HepG2 (cell line): ENCODE results near the gene PDS5B. TPM values are rescaled to one million over a fixed set of nuclear protein-coding genes. Genes with fewer than 3 reads are reported as not detected.

Source experiments
- ATAC-seq: fragments of 200-7000 bp; cut with Tn5 transposase; 3 replicates; pipeline ENCODE4 v1.9.1; 2020; ENCODE audit warnings: mild to moderate bottlenecking, moderate library complexity
- BruUV-seq: library from RNA; stranded (reverse); fragments of 400-500 nt; replicated peaks from 2 replicates; lab custom pipeline; 2021; lab: Mats Ljungman, UMichigan
- CTCF ChIA-PET: fragments of 300-600 bp; formaldehyde crosslinking; extraction: SDS; loops from one replicate; lab custom pipeline; 2021; ENCODE audit warnings: low total read pairs, inconsistent platforms, low intra/inter-chr PET ratio; lab: Yijun Ruan, JAX
- POLR2A ChIA-PET: fragments of 350-600 bp; sonication (Branson Sonifier 250); formaldehyde crosslinking; loops from one replicate; lab custom pipeline; 2020; ENCODE audit warnings: antibody characterized with exemption, inconsistent platforms; lab: Yijun Ruan, JAX
- DNase-seq: peaks from one replicate; pipeline ENCODE4 v3.0.0-alpha.2; 2015; ENCODE audit warnings: low spot score
- FAIRE-seq: peaks from 3 replicates; lab custom pipeline; 2011; peaks lifted over from hg19 to GRCh38; lab: Jason Lieb, UNC
- H2AFZ ChIP-seq: one replicate; pipeline ENCODE4 v1.6.1; 2011; ENCODE audit warnings: low read length, inconsistent platforms
- H3K27ac ChIP-seq: fragments of 300-600 bp; 3 replicates; pipeline ENCODE4 v1.8.0; 2011; ENCODE audit warnings: mixed run types, mild to moderate bottlenecking, mixed read lengths, low read length, inconsistent platforms; ENCODE audit not compliant: insufficient read depth; ENCODE audit errors: extremely low read length
- H3K27me3 ChIP-seq, 2 experiments: fragments of 200-600 bp in 1 of 2; 2 replicates in 1 of 2; 3 replicates in 1 of 2; pipeline versions ENCODE4 v1.6.0 to v1.8.0; 2011; ENCODE audit warnings: low read length in 2 of 2, mild to moderate bottlenecking in 2 of 2, moderate library complexity in 2 of 2, inconsistent platforms in 1 of 2; ENCODE audit not compliant: insufficient read depth in 2 of 2, control insufficient read depth in 1 of 2
- H3K36me3 ChIP-seq, 2 experiments: fragments of 200-600 bp in 1 of 2; replicated peaks in 1 of 2; 2 replicates in 1 of 2; 3 replicates in 1 of 2; pipeline versions ENCODE4 v1.5.1 to v1.8.0; 2011; ENCODE audit warnings: low read length in 2 of 2, inconsistent platforms in 1 of 2; ENCODE audit not compliant: insufficient read depth in 2 of 2, control insufficient read depth in 1 of 2
- H3K4me1 ChIP-seq: 2 replicates; pipeline ENCODE4 v1.5.1; 2012; ENCODE audit warnings: low read length, inconsistent platforms; ENCODE audit not compliant: insufficient read depth
- H3K4me2 ChIP-seq: 2 replicates; pipeline ENCODE4 v1.6.0; 2011; ENCODE audit warnings: low read depth, low read length, inconsistent platforms
- H3K4me3 ChIP-seq, 3 experiments: fragments of 200-600 bp in 1 of 3; sonication (generic), shearing (Covaris generic) in 1 of 3; replicated peaks in 1 of 3; 2 replicates each; pipeline ENCODE4 v1.5.1; 2011 to 2016; ENCODE audit warnings: low read length in 3 of 3, inconsistent platforms in 2 of 3, low read depth in 2 of 3, mild to moderate bottlenecking in 2 of 3, control low read depth in 1 of 3, mixed read lengths in 1 of 3; ENCODE audit not compliant: insufficient read depth in 1 of 3
- H3K79me2 ChIP-seq: one replicate; pipeline ENCODE4 v1.6.1; 2011; ENCODE audit warnings: low read length, inconsistent platforms; ENCODE audit not compliant: insufficient read depth
- H3K9ac ChIP-seq: 2 replicates; pipeline ENCODE4 v1.6.0; 2011; ENCODE audit warnings: mild to moderate bottlenecking, low read depth, low read length, inconsistent platforms; ENCODE audit not compliant: insufficient read depth
- H3K9me3 ChIP-seq: 2 replicates; pipeline ENCODE4 v1.5.1; 2012; ENCODE audit warnings: mild to moderate bottlenecking, low read length
- H4K20me1 ChIP-seq: 2 replicates; pipeline ENCODE4 v1.6.0; 2011; ENCODE audit warnings: inconsistent platforms, mild to moderate bottlenecking, low read length, moderate library complexity; ENCODE audit not compliant: insufficient read depth
- ATF3 ChIP-seq: sonication (generic); formaldehyde crosslinking; IDR thresholded peaks from 2 replicates; pipeline ENCODE4 v1.4.0; 2020; ENCODE audit warnings: missing genetic modification reagents
- CTCF ChIP-seq: sonication (generic); formaldehyde crosslinking; IDR thresholded peaks from 2 replicates; pipeline ENCODE4 v1.5.0; 2020; ENCODE audit warnings: mild to moderate bottlenecking, missing genetic modification reagents, moderate library complexity
- FOXK2 ChIP-seq: fragments of 450-650 bp; IDR thresholded peaks from 2 replicates; pipeline ENCODE4 v1.6.1; 2016
- KLF15 ChIP-seq: sonication (generic); formaldehyde crosslinking; IDR thresholded peaks from 2 replicates; pipeline ENCODE4 v1.8.1; 2023; ENCODE audit warnings: borderline replicate concordance, mild to moderate bottlenecking, inconsistent platforms, missing genetic modification reagents, mixed read lengths
- NFIB ChIP-seq: sonication (generic); formaldehyde crosslinking; IDR thresholded peaks from 2 replicates; pipeline ENCODE4 v1.9.0; 2021; ENCODE audit warnings: missing genetic modification reagents, mild to moderate bottlenecking, borderline replicate concordance
- PHB2 ChIP-seq: fragments of 450-650 bp; IDR thresholded peaks from 2 replicates; pipeline ENCODE4 v1.6.1; 2018; ENCODE audit not compliant: partially characterized antibody
- PRMT3 ChIP-seq: sonication (generic); formaldehyde crosslinking; IDR thresholded peaks from 2 replicates; pipeline ENCODE4 v1.8.1; 2022; ENCODE audit warnings: low read depth, mild to moderate bottlenecking, moderate library complexity, missing genetic modification reagents, borderline replicate concordance
- SMARCC2 ChIP-seq: fragments of 450-650 bp; IDR thresholded peaks from 2 replicates; pipeline ENCODE4 v1.6.1; 2017; ENCODE audit warnings: antibody characterized with exemption, mild to moderate bottlenecking
- SMC3 ChIP-seq: IDR thresholded peaks from 2 replicates; pipeline ENCODE4 v1.6.1; 2011; ENCODE audit warnings: low read length, improper control_type of control experiment
- STAG1 ChIP-seq: sonication (generic); formaldehyde crosslinking; IDR thresholded peaks from 2 replicates; pipeline ENCODE4 v1.4.0; 2020; ENCODE audit warnings: missing genetic modification reagents
- TFDP1 ChIP-seq: IDR thresholded peaks from 2 replicates; pipeline ENCODE4 v1.6.1; 2016; ENCODE audit warnings: missing compliant biosample characterization, missing genetic modification reagents, borderline replicate concordance
- UBTF ChIP-seq: sonication (generic); formaldehyde crosslinking; IDR thresholded peaks from 2 replicates; pipeline ENCODE4 v1.4.0; 2020; ENCODE audit warnings: mild to moderate bottlenecking, missing genetic modification reagents
- ZNF362 ChIP-seq: sonication (generic); formaldehyde crosslinking; IDR thresholded peaks from 2 replicates; pipeline ENCODE4 v1.4.0; 2020; ENCODE audit warnings: missing genetic modification reagents, mild to moderate bottlenecking, borderline replicate concordance
- ZNF605 ChIP-seq: sonication (generic); formaldehyde crosslinking; IDR thresholded peaks from 2 replicates; pipeline ENCODE4 v1.8.0; 2022; ENCODE audit warnings: mild to moderate bottlenecking, missing genetic modification reagents
- WGBS: methylation state at CpG from one replicate; pipeline ENCODE4 v1.1.6; 2017; ENCODE audit warnings: low lambda C conversion rate; 5-methylcytosine and 5-hydroxymethylcytosine counted together
- in situ Hi-C: cut with HindIII; loops from 2 replicates; pipeline ENCODE4 v1.10.0; 2017; ENCODE audit warnings: low pct_unique_long_range_greater_than_20kb; ENCODE audit not compliant: extremely low pct_ligation_motif_present
- intact Hi-C: fragments of 100-400 bp; cut with micrococcal nuclease; formaldehyde crosslinking; loops from one replicate; pipeline ENCODE4 v1.10.0; 2022; ENCODE audit not compliant: unreplicated experiment
- polyA plus RNA-seq, 8 experiments: library from polyadenylated mRNA; depleted of rRNA in 3 of 8; stranded (reverse) in 7 of 8; unstranded in 1 of 8; fragments of >200 nt; fragmentation: Illumina TruSeq in 4 of 8; extraction: Trizol in 4 of 8; gene quantifications; 2 replicates each; pipeline versions ENCODE4 v1.2.1 to v1.2.3, GENCODE V29; 2011 to 2016; ENCODE audit warnings: low read depth in 4 of 8, missing spikeins in 1 of 8, mixed read lengths in 1 of 8; ENCODE audit not compliant: insufficient read depth in 1 of 8
- total RNA-seq, 5 experiments: library from RNA; depleted of rRNA; stranded (reverse); fragments of >200 nt; fragmentation: Illumina TruSeq; extraction: Trizol; gene quantifications; 2 replicates each; pipeline ENCODE4 v1.2.3, GENCODE V29; 2016; ENCODE audit warnings: low read depth in 1 of 5
- TF ChIP-seq, protein P1 (sequence below): sonication (generic); formaldehyde crosslinking; IDR thresholded peaks from 2 replicates; pipeline ENCODE4 v1.4.0; 2020; ENCODE audit warnings: missing genetic modification reagents

PDS5B gene
- total and polyA plus RNA-seq, 2 of the 13 experiments (the other 11 are each of a cell fraction or from before 2014, with no cell fraction given) = 5.8 to 24.6 TPM

DNA sequence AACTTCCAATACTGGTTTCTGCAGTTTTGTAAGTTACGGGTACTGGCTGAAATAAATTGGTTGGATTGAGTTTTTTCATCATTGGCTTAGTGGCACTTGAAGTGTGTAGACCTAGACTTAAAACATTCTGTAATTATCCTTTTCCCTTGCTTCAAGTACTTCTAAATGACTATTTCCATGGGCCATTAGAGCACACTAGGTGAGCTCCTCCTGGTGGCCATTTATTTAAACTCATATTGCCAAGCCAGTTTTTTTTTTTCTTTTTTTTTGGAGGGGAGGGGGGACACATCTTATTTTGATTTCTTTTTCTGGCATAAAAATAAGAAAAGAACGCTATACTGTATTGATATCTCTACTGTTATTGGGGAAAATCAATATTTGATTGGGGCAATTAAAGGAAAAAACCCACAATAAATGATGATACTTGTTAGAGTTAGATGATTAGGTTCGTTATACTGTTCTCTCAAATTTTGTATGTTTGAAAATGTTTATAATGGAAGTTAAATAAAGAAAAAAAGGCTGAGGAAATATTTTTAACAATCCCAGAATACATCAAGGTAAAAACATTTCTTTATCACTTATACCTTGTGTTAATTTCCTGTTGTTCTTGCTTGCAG, 82.9 kb downstream of the PDS5B start:
- CTCF ChIA-PET = interaction anchor here (1.7 kb wide), 1 partner anchor 83 kb away, joined by 21 read pairs; the partner anchor contains the start of gene PDS5B
- no peak overlapping the region for H3K4me3 ChIP-seq
- WGBS = 73% methylated on average over 3 of the region's 3 CpGs
- no TSS peak for BruUV-seq
- in situ Hi-C loops = no loop called here
- intact Hi-C loops = loop anchor here (1.0 kb wide), 1 partner anchor 83 kb away; the partner anchor contains the start of gene PDS5B
- POLR2A ChIA-PET = no interaction called here
- H3K4me2 ChIP-seq = no peak overlapping the region
- H3K9ac ChIP-seq = no peak overlapping the region
- FAIRE-seq = peak; percentile 52
- no peak overlapping the region for H2AFZ ChIP-seq
- no peaks in the 10 kb centered on the region for H4K20me1 ChIP-seq
- H3K27ac ChIP-seq = no peak overlapping the region
- no peaks in the 10 kb centered on the region for H3K27me3 ChIP-seq
- peak; percentile 53 for DNase-seq
- H3K36me3 ChIP-seq = peaks cover 5 to 19% of the 10 kb centered on the region in 2 experiments; a peak in 3 of 5 replicates
- H3K4me1 ChIP-seq = peaks cover 1% of the 10 kb centered on the region; the same call in 1 of the 2 replicates
- no peaks in the 10 kb centered on the region for H3K79me2 ChIP-seq
- no peaks in the 10 kb centered on the region for H3K9me3 ChIP-seq
- peak; percentile 52; the same call in 1 of the 3 replicates for ATAC-seq
- no peak for TF ChIP-seq KLF15
- peak; percentile 43 for TF ChIP-seq STAG1
- no peak for TF ChIP-seq NFIB
- TF ChIP-seq ZNF605 = no peak
- peak; percentile 56 for TF ChIP-seq CTCF
- TF ChIP-seq UBTF = no peak
- TF ChIP-seq ZNF362 (CRISPR knock-in tag) = peak; percentile 93
- TF ChIP-seq, protein P1, sequence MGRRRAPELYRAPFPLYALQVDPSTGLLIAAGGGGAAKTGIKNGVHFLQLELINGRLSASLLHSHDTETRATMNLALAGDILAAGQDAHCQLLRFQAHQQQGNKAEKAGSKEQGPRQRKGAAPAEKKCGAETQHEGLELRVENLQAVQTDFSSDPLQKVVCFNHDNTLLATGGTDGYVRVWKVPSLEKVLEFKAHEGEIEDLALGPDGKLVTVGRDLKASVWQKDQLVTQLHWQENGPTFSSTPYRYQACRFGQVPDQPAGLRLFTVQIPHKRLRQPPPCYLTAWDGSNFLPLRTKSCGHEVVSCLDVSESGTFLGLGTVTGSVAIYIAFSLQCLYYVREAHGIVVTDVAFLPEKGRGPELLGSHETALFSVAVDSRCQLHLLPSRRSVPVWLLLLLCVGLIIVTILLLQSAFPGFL (CRISPR knock-in tag) = no peak
- TF ChIP-seq SMC3 = peak; percentile 50
- TF ChIP-seq PRMT3 (CRISPR knock-in tag) = no peak
- no peak for TF ChIP-seq ATF3 (CRISPR knock-in tag)
- no peak for TF ChIP-seq SMARCC2
- no peak for TF ChIP-seq PHB2
- no peak for TF ChIP-seq FOXK2
- TF ChIP-seq TFDP1 (CRISPR knock-in tag) = no peak
